GM12873 (cell line): ENCODE results near the gene RBMY1J.
"Not testable (repeated sequence)": the region's sequence is repeated elsewhere in the genome, so short reads cannot be mapped to it uniquely, and the experiment has no call there.

Experiments
- CTCF ChIP-seq: IDR thresholded peaks from 2 replicates; pipeline ENCODE4 v1.5.1; 2012; ENCODE audit warnings: low read depth, mild to moderate bottlenecking, moderate library complexity, low read length, control low read depth; ENCODE audit not compliant: insufficient read depth; ENCODE audit errors: missing control alignments

RBMY1J gene

DNA sequence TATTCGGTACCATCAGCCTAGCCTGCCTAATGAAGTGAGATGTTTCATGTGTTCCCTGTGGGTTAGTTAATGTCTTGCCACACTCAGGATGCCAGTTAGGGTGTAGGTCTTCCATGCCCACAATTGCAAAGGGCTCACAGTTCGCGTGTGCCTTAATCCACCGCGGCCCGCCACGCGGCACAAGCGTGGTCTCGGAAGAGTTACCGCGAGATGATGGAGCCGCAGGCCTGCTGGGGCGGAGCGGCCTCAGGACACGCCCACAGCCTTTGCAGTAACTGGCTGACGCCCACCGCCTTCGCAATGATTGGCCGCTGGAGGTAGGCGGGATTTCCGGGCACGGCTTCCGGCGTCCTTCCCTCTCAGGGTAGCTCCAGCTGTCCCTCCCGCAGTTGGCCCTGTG lies at the start of gene RBMY1J:
Gene RBMY1J, plus strand, starts transcription at position 301 of the 400 bp plus-strand sequence. CDS start 2,038 bp downstream, outside the sequence.
- TF ChIP-seq CTCF, result not testable (repeated sequence)

DNA sequence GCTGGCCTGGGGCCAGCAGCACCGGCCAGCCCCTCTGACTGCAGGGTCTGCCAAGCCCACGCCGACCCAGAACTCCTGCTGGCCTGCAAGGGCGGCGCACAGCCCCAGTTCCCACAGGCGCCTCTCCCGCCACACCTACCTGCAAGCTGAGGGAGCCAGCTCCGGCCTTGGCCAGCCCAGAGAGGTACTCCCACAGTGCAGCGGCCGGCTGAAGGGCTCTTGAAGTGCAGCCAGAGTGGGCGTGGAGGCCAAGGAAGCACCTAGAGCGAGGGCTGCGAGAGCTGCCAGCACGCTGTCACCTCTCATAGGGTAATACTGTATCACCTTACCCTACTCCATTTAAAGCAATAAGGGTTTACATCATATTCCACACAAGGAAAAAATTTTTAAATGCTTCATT lies 35.8 kb upstream of the RBMY1J start:
- no peak for TF ChIP-seq CTCF

- TF ChIP-seq CTCF, result no peak
Observed at GRCh38 chrY:22370623-22371022, 32.6 kb upstream of the RBMY1J start.

- TF ChIP-seq CTCF, result no peak
Observed at GRCh38 chrY:22373494-22373893, 29.7 kb upstream of the RBMY1J start.
